Mesenchymal stem cell (in vitro differentiated cells and primary cell): ENCODE measurements around the gene SHISAL2A.

Source experiments
- DNase-seq: peaks from one replicate; pipeline ENCODE4 v3.0.0-alpha.2; 2013
- H2AFZ ChIP-seq: one replicate; pipeline ENCODE4 v1.6.1; 2013; ENCODE audit warnings: low read depth, mild to moderate bottlenecking, control low read depth, inconsistent platforms, low read length, moderate library complexity
- H2AK5ac ChIP-seq: 2 replicates; pipeline ENCODE4 v1.6.1; 2013; ENCODE audit warnings: low read length, moderate library complexity, mild to moderate bottlenecking, inconsistent platforms; ENCODE audit not compliant: severe bottlenecking
- H2BK120ac ChIP-seq: one replicate; pipeline ENCODE4 v1.6.1; 2013; ENCODE audit warnings: low read depth, mild to moderate bottlenecking, inconsistent platforms, low read length, moderate library complexity
- H2BK12ac ChIP-seq, 2 experiments: one replicate each; pipeline ENCODE4 v1.6.1; 2013; ENCODE audit warnings: inconsistent platforms in 2 of 2, low read length in 2 of 2, mild to moderate bottlenecking in 2 of 2, moderate library complexity in 2 of 2, control low read depth in 1 of 2
- H2BK15ac ChIP-seq: one replicate; pipeline ENCODE4 v1.6.1; 2013; ENCODE audit warnings: mild to moderate bottlenecking, low read depth, inconsistent platforms; ENCODE audit not compliant: poor library complexity, severe bottlenecking
- H2BK5ac ChIP-seq: 2 replicates; pipeline ENCODE4 v1.6.1; 2013; ENCODE audit warnings: low read depth, mild to moderate bottlenecking, low read length, control low read depth, inconsistent platforms; ENCODE audit not compliant: poor library complexity, severe bottlenecking
- H3K14ac ChIP-seq, 2 experiments: one replicate each; pipeline ENCODE4 v1.6.1; 2013; ENCODE audit warnings: inconsistent platforms in 2 of 2, low read length in 2 of 2, control low read depth in 1 of 2, mild to moderate bottlenecking in 1 of 2, moderate library complexity in 1 of 2
- H3K18ac ChIP-seq, 2 experiments: one replicate each; pipeline ENCODE4 v1.6.1; 2013; ENCODE audit warnings: inconsistent platforms in 2 of 2, low read length in 2 of 2, control low read depth in 1 of 2, low read depth in 1 of 2, mild to moderate bottlenecking in 1 of 2
- H3K23ac ChIP-seq, 2 experiments: one replicate each; pipeline ENCODE4 v1.6.1; 2013; ENCODE audit warnings: inconsistent platforms in 2 of 2, low read length in 2 of 2, mild to moderate bottlenecking in 2 of 2, moderate library complexity in 2 of 2, control low read depth in 1 of 2
- H3K27ac ChIP-seq: 2 replicates; pipeline ENCODE4 v1.5.1; 2013; ENCODE audit warnings: mild to moderate bottlenecking, moderate library complexity, low read length, control low read depth, inconsistent platforms; ENCODE audit not compliant: poor library complexity, severe bottlenecking
- H3K27me3 ChIP-seq, 2 experiments: 2 replicates each; pipeline versions ENCODE4 v1.6.1 to v1.7.0; 2013; ENCODE audit warnings: low read length in 2 of 2, mild to moderate bottlenecking in 2 of 2, moderate library complexity in 2 of 2, control low read depth in 1 of 2, inconsistent platforms in 1 of 2; ENCODE audit not compliant: control insufficient read depth in 1 of 2, insufficient read depth in 1 of 2
- H3K36me3 ChIP-seq, 2 experiments: 2 replicates each; pipeline versions ENCODE4 v1.6.1 to v1.7.0; 2013; ENCODE audit warnings: low read length in 2 of 2, control low read depth in 1 of 2, inconsistent platforms in 1 of 2, low read depth in 1 of 2, mild to moderate bottlenecking in 1 of 2; ENCODE audit not compliant: insufficient read depth in 2 of 2, control insufficient read depth in 1 of 2
- H3K4ac ChIP-seq, 2 experiments: one replicate each; pipeline ENCODE4 v1.6.1; 2013; ENCODE audit warnings: inconsistent platforms in 2 of 2, low read length in 2 of 2, mild to moderate bottlenecking in 2 of 2, moderate library complexity in 2 of 2, control low read depth in 1 of 2, low read depth in 1 of 2
- H3K4me1 ChIP-seq: 2 replicates; pipeline ENCODE4 v1.6.1; 2013; ENCODE audit warnings: low read depth, low read length, control low read depth; ENCODE audit not compliant: control insufficient read depth, insufficient read depth
- H3K4me2 ChIP-seq: 2 replicates; pipeline ENCODE4 v1.6.1; 2013; ENCODE audit warnings: low read length, mild to moderate bottlenecking, inconsistent platforms; ENCODE audit not compliant: poor library complexity, severe bottlenecking
- H3K4me3 ChIP-seq, 2 experiments: 2 replicates each; pipeline versions ENCODE4 v1.5.1 to v1.7.0; 2013; ENCODE audit warnings: low read length in 2 of 2, mild to moderate bottlenecking in 2 of 2, control low read depth in 1 of 2, low read depth in 1 of 2; ENCODE audit not compliant: insufficient read depth in 1 of 2
- H3K79me1 ChIP-seq: replicated peaks from 2 replicates; pipeline ENCODE4 v1.6.1; 2013; ENCODE audit warnings: mild to moderate bottlenecking, control low read depth, low read length, inconsistent platforms; ENCODE audit not compliant: poor library complexity, severe bottlenecking
- H3K9ac ChIP-seq: 2 replicates; pipeline ENCODE4 v1.7.0; 2013; ENCODE audit warnings: mild to moderate bottlenecking, low read length, moderate library complexity
- H3K9me3 ChIP-seq: 2 replicates; pipeline ENCODE4 v1.7.0; 2013; ENCODE audit warnings: mild to moderate bottlenecking, low read length; ENCODE audit not compliant: control insufficient read depth
- H4K8ac ChIP-seq: one replicate; pipeline ENCODE4 v1.6.1; 2013; ENCODE audit warnings: inconsistent platforms, mild to moderate bottlenecking, low read length, moderate library complexity
- H4K91ac ChIP-seq: one replicate; pipeline ENCODE4 v1.6.1; 2013; ENCODE audit warnings: mild to moderate bottlenecking, low read length, inconsistent platforms
- WGBS: methylation state at CpG from one replicate; pipeline ENCODE4 v1.1.7; 2013; ENCODE audit warnings: mixed read lengths; 5-methylcytosine and 5-hydroxymethylcytosine counted together

SHISAL2A gene

DNA sequence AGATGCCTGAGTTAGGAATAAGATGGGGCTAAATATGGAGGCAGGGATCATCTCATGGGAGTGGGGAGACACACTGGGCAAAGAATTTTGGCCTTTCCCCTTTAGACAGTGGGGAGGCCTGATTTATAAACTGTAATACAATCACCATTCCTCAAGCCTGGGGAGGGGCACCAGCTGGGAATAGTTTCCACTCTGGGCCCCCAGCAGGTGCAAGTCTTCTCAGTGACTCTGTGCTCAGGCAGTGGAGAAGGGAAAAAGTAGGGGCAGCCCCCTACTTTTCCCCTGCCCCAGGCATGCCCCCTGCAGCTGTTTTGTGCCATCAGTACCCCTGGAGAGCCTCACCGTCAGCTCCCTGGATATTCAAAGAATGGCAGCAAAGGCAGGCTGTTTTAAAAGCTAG is 46.1 kb downstream of the SHISAL2A start:
- Histone ChIP-seq H3K36me3 (no peaks in the 10 kb centered on the region), H3K4ac (no peak overlapping the region), H2BK15ac (no peak overlapping the region)

GRCh38 chr1:52679498-52679897 is 46.5 kb downstream of the SHISAL2A start:
- no peak overlapping the region for H2BK5ac ChIP-seq
- no peak for DNase-seq

More for the DNA sequence above, 46.1 kb downstream of the SHISAL2A start:
- H2AFZ ChIP-seq = no peak overlapping the region
- no peak for DNase-seq
- H4K8ac ChIP-seq = no peak overlapping the region
- H3K4me1 ChIP-seq = no peaks in the 10 kb centered on the region
- 79% methylated on average over 1 of the region's 1 CpG for WGBS
- H3K23ac ChIP-seq = no peak overlapping the region
- H3K27me3 ChIP-seq = no peaks in the 10 kb centered on the region
- no peak overlapping the region for H3K9ac ChIP-seq
- H2BK120ac ChIP-seq = no peak overlapping the region
- no peak overlapping the region for H2BK5ac ChIP-seq
- no peak overlapping the region for H4K91ac ChIP-seq
- no peak overlapping the region for H3K14ac ChIP-seq
- H2BK12ac ChIP-seq = no peak overlapping the region
- no peak overlapping the region for H3K27ac ChIP-seq
- no peak overlapping the region for H2AK5ac ChIP-seq
- no peaks in the 10 kb centered on the region for H3K79me1 ChIP-seq
- H3K4me3 ChIP-seq = no peak overlapping the region
- H3K9me3 ChIP-seq = no peaks in the 10 kb centered on the region
- H3K18ac ChIP-seq = no peak overlapping the region
- H3K4me2 ChIP-seq = no peak overlapping the region

DNA sequence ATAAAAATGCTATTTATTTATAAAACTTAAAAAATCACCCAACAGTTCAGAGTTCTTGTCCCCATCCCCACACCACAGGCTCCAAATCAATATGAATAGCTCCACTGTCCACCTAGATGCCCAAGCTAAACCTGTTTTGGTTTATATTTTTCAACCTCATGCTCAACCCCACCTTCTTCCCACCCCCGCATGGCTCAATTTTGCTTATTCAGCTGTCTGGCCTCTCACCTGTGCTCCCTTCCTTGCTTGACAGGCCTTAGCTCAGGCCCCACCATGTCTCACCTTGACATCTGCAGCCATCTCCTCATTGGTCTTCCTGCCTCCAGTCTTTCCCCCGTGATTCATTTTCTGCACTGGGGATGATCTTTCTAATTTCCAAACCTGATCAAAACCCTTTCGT is 47.4 kb downstream of the SHISAL2A start:
- peaks cover 0 to 9% of the 10 kb centered on the region in 2 experiments for H3K36me3 ChIP-seq
- no peak overlapping the region for H2AFZ ChIP-seq
- H3K9ac ChIP-seq = no peak overlapping the region
- no peak overlapping the region for H2BK15ac ChIP-seq
- H2AK5ac ChIP-seq = no peak overlapping the region
- H4K8ac ChIP-seq = no peak overlapping the region
- H3K4ac ChIP-seq = no peak overlapping the region
- H3K4me1 ChIP-seq = no peaks in the 10 kb centered on the region
- no peak overlapping the region for H3K27ac ChIP-seq
- no peak overlapping the region for H4K91ac ChIP-seq
- H2BK5ac ChIP-seq = no peak overlapping the region
- no peak overlapping the region for H2BK12ac ChIP-seq
- H3K79me1 ChIP-seq = no peaks in the 10 kb centered on the region
- H2BK120ac ChIP-seq = no peak overlapping the region
- 94% methylated on average over 3 of the region's 3 CpGs for WGBS
- H3K14ac ChIP-seq = no peak overlapping the region
- no peak overlapping the region for H3K23ac ChIP-seq
- H3K27me3 ChIP-seq = no peaks in the 10 kb centered on the region
- H3K4me2 ChIP-seq = no peak overlapping the region
- no peak overlapping the region for H3K18ac ChIP-seq
- no peak for DNase-seq
- H3K9me3 ChIP-seq = no peaks in the 10 kb centered on the region
- H3K4me3 ChIP-seq = no peak overlapping the region

More at GRCh38 chr1:52679498-52679897, 46.5 kb downstream of the SHISAL2A start:
- H3K4me1 ChIP-seq = no peaks in the 10 kb centered on the region
- no peaks in the 10 kb centered on the region for H3K9me3 ChIP-seq
- no peak overlapping the region for H3K18ac ChIP-seq
- no peak overlapping the region for H3K4ac ChIP-seq
- WGBS = 97% methylated on average over 5 of the region's 5 CpGs
- H3K9ac ChIP-seq = no peak overlapping the region
- H4K8ac ChIP-seq = no peak overlapping the region
- H2AK5ac ChIP-seq = no peak overlapping the region
- H2BK15ac ChIP-seq = no peak overlapping the region
- H4K91ac ChIP-seq = no peak overlapping the region
- no peak overlapping the region for H3K14ac ChIP-seq
- H2AFZ ChIP-seq = no peak overlapping the region
- no peak overlapping the region for H3K4me3 ChIP-seq
- no peaks in the 10 kb centered on the region for H3K27me3 ChIP-seq
- peaks cover 0 to under 1% of the 10 kb centered on the region in 2 experiments for H3K36me3 ChIP-seq
- H3K4me2 ChIP-seq = no peak overlapping the region
- no peak overlapping the region for H3K27ac ChIP-seq
- no peak overlapping the region for H2BK12ac ChIP-seq
- no peak overlapping the region for H3K23ac ChIP-seq
- no peak overlapping the region for H2BK120ac ChIP-seq
- no peaks in the 10 kb centered on the region for H3K79me1 ChIP-seq

- H3K9ac ChIP-seq = no peak overlapping the region
- H3K18ac ChIP-seq = no peak overlapping the region
- H3K14ac ChIP-seq = no peak overlapping the region
- no peak overlapping the region for H2BK120ac ChIP-seq
- H2BK15ac ChIP-seq = no peak overlapping the region
- H3K36me3 ChIP-seq = peaks cover 6 to 10% of the 10 kb centered on the region in 2 experiments
- H3K4me2 ChIP-seq = no peak overlapping the region
- no peaks in the 10 kb centered on the region for H3K27me3 ChIP-seq
- no peak overlapping the region for H3K27ac ChIP-seq
- H3K79me1 ChIP-seq = peaks cover 2% of the 10 kb centered on the region
- WGBS = 91% methylated on average over 4 of the region's 4 CpGs
- no peak overlapping the region for H2BK5ac ChIP-seq
- H4K91ac ChIP-seq = no peak overlapping the region
- no peaks in the 10 kb centered on the region for H3K4me1 ChIP-seq
- no peak overlapping the region for H4K8ac ChIP-seq
- H2AFZ ChIP-seq = no peak overlapping the region
- no peak overlapping the region for H3K4me3 ChIP-seq
- H3K9me3 ChIP-seq = no peaks in the 10 kb centered on the region
- no peak overlapping the region for H3K23ac ChIP-seq
- no peak for DNase-seq
- no peak overlapping the region for H2AK5ac ChIP-seq
- no peak overlapping the region for H3K4ac ChIP-seq
- H2BK12ac ChIP-seq = no peak overlapping the region
Measured at GRCh38 chr1:52681136-52681535, 48.2 kb downstream of the SHISAL2A start.
